ENCODE data around the gene SNX24. TPM values are rescaled to one million over a fixed set of nuclear protein-coding genes. Genes with fewer than 3 reads are reported as not detected.

SNX24 gene
- total and polyA plus RNA-seq, 9 of the 15 experiments (the other 6 are each of a cell fraction or from before 2014, with no cell fraction given) = 5.3 to 10.1 (median 7.9) TPM

DNA sequence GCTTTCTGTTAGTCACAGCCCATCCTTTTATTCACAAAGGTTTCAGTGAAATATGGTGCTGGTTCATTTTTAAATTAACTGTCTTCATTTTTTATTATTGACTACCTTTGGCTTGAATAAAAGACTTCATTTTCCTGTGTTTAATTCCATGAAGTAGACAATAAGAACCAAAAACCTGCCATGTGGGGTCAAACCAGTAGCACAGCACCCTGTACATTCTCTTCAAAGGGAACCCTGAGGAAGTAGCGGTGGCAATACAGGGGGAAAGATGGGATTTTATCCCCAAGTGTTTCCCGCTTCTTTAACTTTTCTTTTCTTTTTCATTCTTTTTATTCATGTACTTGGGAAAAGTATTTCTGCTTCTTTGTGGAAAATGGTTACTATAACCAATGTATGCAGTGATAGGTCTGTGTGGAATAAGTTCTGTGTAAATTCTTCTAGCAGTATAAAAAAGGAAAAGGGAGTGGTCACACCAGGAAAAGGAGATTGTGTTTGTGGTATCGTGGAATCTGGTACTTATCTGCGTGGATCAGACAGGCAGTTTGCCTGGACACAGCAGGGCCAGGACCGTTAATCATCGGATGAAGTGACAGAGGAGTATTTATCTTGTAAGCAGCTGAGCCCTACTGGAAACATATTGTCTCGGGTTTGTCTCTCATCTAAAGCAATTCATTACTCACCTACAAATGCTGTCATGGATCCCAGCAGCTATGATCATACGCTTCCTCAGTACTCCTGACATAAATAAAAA lies 96.9 kb downstream of the SNX24 start (continued):
- no peak for TF ChIP-seq ZMIZ1 (IDR thresholded peaks at IDR 0.05; ENCODE audit: low read depth in 2 of 2, low read length in 2 of 2)
- TF ChIP-seq NR2C2 (CRISPR knock-in tag; IDR thresholded peaks at IDR 0.05) = no peak
- TF ChIP-seq NR2C2 (tag; IDR thresholded peaks at IDR 0.05) = no peak
- TF ChIP-seq U2AF1 (optimal IDR thresholded peaks at IDR 0.05; ENCODE audit: low read depth, low read length) = no peak
- TF ChIP-seq, protein P1, sequence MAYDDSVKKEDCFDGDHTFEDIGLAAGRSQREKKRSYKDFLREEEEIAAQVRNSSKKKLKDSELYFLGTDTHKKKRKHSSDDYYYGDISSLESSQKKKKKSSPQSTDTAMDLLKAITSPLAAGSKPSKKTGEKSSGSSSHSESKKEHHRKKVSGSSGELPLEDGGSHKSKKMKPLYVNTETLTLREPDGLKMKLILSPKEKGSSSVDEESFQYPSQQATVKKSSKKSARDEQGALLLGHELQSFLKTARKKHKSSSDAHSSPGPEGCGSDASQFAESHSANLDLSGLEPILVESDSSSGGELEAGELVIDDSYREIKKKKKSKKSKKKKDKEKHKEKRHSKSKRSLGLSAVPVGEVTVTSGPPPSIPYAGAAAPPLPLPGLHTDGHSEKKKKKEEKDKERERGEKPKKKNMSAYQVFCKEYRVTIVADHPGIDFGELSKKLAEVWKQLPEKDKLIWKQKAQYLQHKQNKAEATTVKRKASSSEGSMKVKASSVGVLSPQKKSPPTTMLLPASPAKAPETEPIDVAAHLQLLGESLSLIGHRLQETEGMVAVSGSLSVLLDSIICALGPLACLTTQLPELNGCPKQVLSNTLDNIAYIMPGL (CRISPR knock-in tag; IDR thresholded peaks at IDR 0.05) = no peak
- TF ChIP-seq, protein P2, sequence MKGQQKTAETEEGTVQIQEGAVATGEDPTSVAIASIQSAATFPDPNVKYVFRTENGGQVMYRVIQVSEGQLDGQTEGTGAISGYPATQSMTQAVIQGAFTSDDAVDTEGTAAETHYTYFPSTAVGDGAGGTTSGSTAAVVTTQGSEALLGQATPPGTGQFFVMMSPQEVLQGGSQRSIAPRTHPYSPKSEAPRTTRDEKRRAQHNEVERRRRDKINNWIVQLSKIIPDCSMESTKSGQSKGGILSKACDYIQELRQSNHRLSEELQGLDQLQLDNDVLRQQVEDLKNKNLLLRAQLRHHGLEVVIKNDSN (CRISPR knock-in tag; IDR thresholded peaks at IDR 0.05) = no peak
- TF ChIP-seq, protein P3, sequence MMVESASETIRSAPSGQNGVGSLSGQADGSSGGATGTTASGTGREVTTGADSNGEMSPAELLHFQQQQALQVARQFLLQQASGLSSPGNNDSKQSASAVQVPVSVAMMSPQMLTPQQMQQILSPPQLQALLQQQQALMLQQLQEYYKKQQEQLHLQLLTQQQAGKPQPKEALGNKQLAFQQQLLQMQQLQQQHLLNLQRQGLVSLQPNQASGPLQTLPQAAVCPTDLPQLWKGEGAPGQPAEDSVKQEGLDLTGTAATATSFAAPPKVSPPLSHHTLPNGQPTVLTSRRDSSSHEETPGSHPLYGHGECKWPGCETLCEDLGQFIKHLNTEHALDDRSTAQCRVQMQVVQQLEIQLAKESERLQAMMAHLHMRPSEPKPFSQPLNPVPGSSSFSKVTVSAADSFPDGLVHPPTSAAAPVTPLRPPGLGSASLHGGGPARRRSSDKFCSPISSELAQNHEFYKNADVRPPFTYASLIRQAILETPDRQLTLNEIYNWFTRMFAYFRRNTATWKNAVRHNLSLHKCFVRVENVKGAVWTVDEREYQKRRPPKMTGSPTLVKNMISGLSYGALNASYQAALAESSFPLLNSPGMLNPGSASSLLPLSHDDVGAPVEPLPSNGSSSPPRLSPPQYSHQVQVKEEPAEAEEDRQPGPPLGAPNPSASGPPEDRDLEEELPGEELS (CRISPR knock-in tag; IDR thresholded peaks at IDR 0.05; ENCODE audit: borderline replicate concordance) = no peak
- no peak for TF ChIP-seq ZFP30 (CRISPR knock-in tag; IDR thresholded peaks at IDR 0.05; ENCODE audit: borderline replicate concordance)
- TF ChIP-seq ZNF212 (CRISPR knock-in tag; IDR thresholded peaks at IDR 0.05) = no peak
- no peak for TF ChIP-seq HCFC1 (IDR thresholded peaks at IDR 0.05; ENCODE audit: low read depth, low read length)
- TF ChIP-seq STAT5A (IDR thresholded peaks at IDR 0.05; ENCODE audit: borderline replicate concordance, low read length) = peak; percentile 15; the same call in 1 of the 2 replicates
- TF ChIP-seq, protein P4, sequence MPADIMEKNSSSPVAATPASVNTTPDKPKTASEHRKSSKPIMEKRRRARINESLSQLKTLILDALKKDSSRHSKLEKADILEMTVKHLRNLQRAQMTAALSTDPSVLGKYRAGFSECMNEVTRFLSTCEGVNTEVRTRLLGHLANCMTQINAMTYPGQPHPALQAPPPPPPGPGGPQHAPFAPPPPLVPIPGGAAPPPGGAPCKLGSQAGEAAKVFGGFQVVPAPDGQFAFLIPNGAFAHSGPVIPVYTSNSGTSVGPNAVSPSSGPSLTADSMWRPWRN (IDR thresholded peaks at IDR 0.05; ENCODE audit: low read depth) = no peak; the same call in 1 of the 2 replicates
- TF ChIP-seq THRAP3 (IDR thresholded peaks at IDR 0.05; ENCODE audit: borderline replicate concordance) = no peak
- no peak for TF ChIP-seq KLF13 (tag; IDR thresholded peaks at IDR 0.05; ENCODE audit: borderline replicate concordance, low read depth)
- TF ChIP-seq FIP1L1 (IDR thresholded peaks at IDR 0.05; ENCODE audit: low read depth, low read length, poor library complexity, severe bottlenecking) = no peak
- no peak for TF ChIP-seq ZNF445 (CRISPR knock-in tag; IDR thresholded peaks at IDR 0.05; ENCODE audit: low read depth)
- no peak for TF ChIP-seq SP1 (CRISPR knock-in tag; IDR thresholded peaks at IDR 0.05)
- TF ChIP-seq SMC3 (conservative IDR thresholded peaks at IDR 0.05; ENCODE audit: insufficient read depth, low read depth, low read length) = no peak
- peak; percentile 90 for TF ChIP-seq SMARCE1 (IDR thresholded peaks at IDR 0.05)
